Neural crest cell (in vitro differentiated cells): ENCODE results near the gene GLS. TPM values are rescaled to one million over a fixed set of nuclear protein-coding genes. Genes with fewer than 3 reads are reported as not detected.

Experiments used
- DNase-seq: peaks from one replicate; pipeline ENCODE4 v3.0.0; 2021; ENCODE audit warnings: low read depth, mixed read lengths, low spot score
- H3K27ac Mint-ChIP-seq: one replicate; pipeline ENCODE4 v1.8.0; 2021; ENCODE audit warnings: mild to moderate bottlenecking, mixed read lengths; ENCODE audit not compliant: unreplicated experiment
- H3K27me3 Mint-ChIP-seq: 2 replicates; pipeline ENCODE4 v1.8.0; 2021; ENCODE audit warnings: low read depth, mild to moderate bottlenecking, mixed read lengths
- H3K36me3 Mint-ChIP-seq: 2 replicates; pipeline ENCODE4 v1.8.0; 2021; ENCODE audit warnings: low read depth, mild to moderate bottlenecking, mixed read lengths
- H3K4me1 Mint-ChIP-seq: 2 replicates; pipeline ENCODE4 v1.8.0; 2021; ENCODE audit warnings: mixed read lengths
- H3K4me3 Mint-ChIP-seq: one replicate; pipeline ENCODE4 v1.8.0; 2021; ENCODE audit warnings: mild to moderate bottlenecking, mixed read lengths
- H3K9me3 Mint-ChIP-seq: 2 replicates; pipeline ENCODE4 v1.8.0; 2021; ENCODE audit warnings: mixed read lengths
- total RNA-seq: library from RNA; stranded (reverse); gene quantifications from 2 replicates; pipeline ENCODE4 v1.2.1, GENCODE V29; 2021
- TF ChIP-seq, protein P1 (sequence below): fragments of 200-600 bp; sonication (generic); conservative IDR thresholded peaks from 2 replicates; pipeline ENCODE4 v1.5.0; 2021; ENCODE audit warnings: antibody characterized with exemption, mild to moderate bottlenecking

GLS gene
- total RNA-seq, 1 donor from 2014 or later = 85.6 TPM

DNA sequence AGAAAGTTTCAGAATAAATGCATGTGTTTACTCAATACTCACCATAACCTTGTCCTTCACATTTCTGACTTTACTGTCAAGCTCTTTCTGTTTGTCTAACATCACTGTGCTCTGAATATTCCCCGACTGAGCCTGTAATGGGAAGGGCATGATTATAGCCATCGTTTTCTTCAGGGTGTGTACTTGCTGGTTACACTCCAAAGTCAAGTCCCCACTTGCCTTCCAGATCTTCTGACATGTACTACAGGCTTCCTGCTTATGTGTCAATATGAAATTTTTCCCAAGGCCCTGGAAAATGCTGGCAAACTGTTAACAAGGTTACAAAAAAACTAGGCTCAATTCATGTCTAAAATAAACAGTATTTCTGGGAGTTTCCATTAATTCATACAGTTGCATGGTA, 120.4 kb downstream of the GLS start:
- H3K27ac Mint-ChIP-seq = no peak overlapping the region

GRCh38 chr2:191001624-191002023, 121.0 kb downstream of the GLS start:
- no peaks in the 10 kb centered on the region for H3K4me1 Mint-ChIP-seq
- no peak overlapping the region for H3K4me3 Mint-ChIP-seq
- peaks cover 28% of the 10 kb centered on the region for H3K36me3 Mint-ChIP-seq
- H3K9me3 Mint-ChIP-seq = no peaks in the 10 kb centered on the region
- no peaks in the 10 kb centered on the region for H3K27me3 Mint-ChIP-seq
- H3K27ac Mint-ChIP-seq = no peak overlapping the region
- TF ChIP-seq, protein P1, sequence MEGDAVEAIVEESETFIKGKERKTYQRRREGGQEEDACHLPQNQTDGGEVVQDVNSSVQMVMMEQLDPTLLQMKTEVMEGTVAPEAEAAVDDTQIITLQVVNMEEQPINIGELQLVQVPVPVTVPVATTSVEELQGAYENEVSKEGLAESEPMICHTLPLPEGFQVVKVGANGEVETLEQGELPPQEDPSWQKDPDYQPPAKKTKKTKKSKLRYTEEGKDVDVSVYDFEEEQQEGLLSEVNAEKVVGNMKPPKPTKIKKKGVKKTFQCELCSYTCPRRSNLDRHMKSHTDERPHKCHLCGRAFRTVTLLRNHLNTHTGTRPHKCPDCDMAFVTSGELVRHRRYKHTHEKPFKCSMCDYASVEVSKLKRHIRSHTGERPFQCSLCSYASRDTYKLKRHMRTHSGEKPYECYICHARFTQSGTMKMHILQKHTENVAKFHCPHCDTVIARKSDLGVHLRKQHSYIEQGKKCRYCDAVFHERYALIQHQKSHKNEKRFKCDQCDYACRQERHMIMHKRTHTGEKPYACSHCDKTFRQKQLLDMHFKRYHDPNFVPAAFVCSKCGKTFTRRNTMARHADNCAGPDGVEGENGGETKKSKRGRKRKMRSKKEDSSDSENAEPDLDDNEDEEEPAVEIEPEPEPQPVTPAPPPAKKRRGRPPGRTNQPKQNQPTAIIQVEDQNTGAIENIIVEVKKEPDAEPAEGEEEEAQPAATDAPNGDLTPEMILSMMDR = no peak
- no peak for DNase-seq

More for the DNA sequence above, 120.4 kb downstream of the GLS start:
- DNase-seq = no peak
- Mint-ChIP-seq H3K9me3 (no peaks in the 10 kb centered on the region), H3K4me3 (no peak overlapping the region), H3K36me3 (peaks cover 28% of the 10 kb centered on the region), H3K4me1 (no peaks in the 10 kb centered on the region), H3K27me3 (no peaks in the 10 kb centered on the region)
- TF ChIP-seq, protein P1 = no peak

DNA sequence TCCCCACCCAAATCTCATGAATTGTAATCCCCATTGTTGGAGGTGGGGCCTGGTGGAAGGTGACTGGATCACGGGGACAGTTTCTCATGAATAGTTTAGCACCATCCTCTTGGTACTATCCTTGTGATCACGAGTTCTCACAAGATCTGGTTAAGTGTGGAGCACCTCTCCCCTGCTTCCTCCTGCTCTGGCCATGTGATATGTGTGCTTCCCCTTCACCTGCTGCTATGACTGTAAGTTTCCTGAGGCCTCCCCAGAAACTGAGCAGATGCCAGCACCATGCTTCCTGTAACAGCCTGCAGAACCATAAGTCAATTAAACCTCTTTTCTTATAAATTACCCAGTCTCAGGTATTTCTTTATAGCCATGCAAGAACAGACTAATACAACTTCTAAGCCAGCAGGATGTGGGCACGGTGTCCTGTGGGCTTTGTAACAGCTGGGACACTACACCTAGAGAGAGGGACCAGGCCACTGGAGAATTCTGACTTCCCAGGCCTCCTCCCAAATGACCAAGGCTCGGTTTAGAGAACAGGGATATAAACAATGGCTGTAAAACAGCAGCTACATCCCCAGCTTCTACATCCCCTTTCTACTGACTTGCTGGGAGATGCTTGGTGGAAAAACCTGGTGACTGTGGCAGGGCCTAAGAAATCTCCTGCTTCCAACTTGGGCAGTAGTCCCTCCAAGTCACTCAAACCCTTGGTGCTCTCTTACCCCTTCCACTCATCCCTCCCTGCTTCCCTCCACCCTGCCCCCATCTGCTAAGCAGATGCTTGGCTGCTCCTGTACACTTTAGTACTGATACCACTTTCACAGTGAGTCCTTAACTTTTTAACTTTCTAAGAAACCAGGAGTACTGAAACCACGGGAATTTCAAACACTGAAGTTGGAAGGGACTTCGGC, 123.0 kb downstream of the GLS start:
- Mint-ChIP-seq H3K27me3 (no peaks in the 10 kb centered on the region), H3K36me3 (peaks cover 26% of the 10 kb centered on the region), H3K4me1 (no peaks in the 10 kb centered on the region), H3K27ac (no peak overlapping the region), H3K4me3 (no peak overlapping the region), H3K9me3 (no peaks in the 10 kb centered on the region)
- TF ChIP-seq, protein P1 = no peak
- DNase-seq = no peak

DNA sequence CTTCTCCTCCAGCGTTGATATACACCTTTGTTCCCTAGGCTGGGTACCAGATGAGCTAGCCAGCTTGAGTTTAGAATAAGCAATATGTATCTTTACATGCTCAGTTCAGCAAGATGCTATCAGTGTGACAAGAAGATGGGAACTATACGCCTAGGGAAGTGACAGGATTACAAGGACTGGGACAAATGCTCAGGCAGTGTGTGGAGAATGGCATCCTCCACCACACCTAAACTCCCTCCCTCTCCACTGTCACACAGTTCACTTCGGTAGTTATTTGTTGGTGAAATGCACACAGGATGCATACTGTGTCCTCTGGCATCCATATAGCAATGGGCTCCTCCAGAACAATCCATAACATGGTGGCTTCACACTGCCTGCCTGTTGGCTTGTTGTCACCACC, 125.7 kb downstream of the GLS start:
- Mint-ChIP-seq H3K36me3 (peaks cover 20% of the 10 kb centered on the region), H3K9me3 (no peaks in the 10 kb centered on the region), H3K27ac (no peak overlapping the region), H3K4me3 (no peak overlapping the region), H3K27me3 (no peaks in the 10 kb centered on the region), H3K4me1 (no peaks in the 10 kb centered on the region)
- DNase-seq = no peak
- TF ChIP-seq, protein P1 = no peak

- no peak for DNase-seq
- TF ChIP-seq, protein P1 = no peak
- Mint-ChIP-seq H3K4me3 (no peak overlapping the region), H3K9me3 (no peaks in the 10 kb centered on the region), H3K27me3 (no peaks in the 10 kb centered on the region), H3K27ac (no peak overlapping the region), H3K4me1 (no peaks in the 10 kb centered on the region), H3K36me3 (peaks cover 20% of the 10 kb centered on the region)
These were observed 126.6 kb downstream of the GLS start for GRCh38 chr2:191006997-191007783.
